NB4 (cell line): ENCODE measurements around the gene FETUB.

Source experiments
- CTCF ChIP-seq: IDR thresholded peaks from one replicate; pipeline ENCODE4 v1.5.1; 2012; ENCODE audit warnings: low read depth, low read length
- POLR2A ChIP-seq: IDR thresholded peaks from 2 replicates; pipeline ENCODE4 v1.6.1; 2011; ENCODE audit warnings: mild to moderate bottlenecking; ENCODE audit not compliant: insufficient read length; ENCODE audit errors: extremely low read depth

- TF ChIP-seq POLR2A (no peak), CTCF (no peak)
Observed at GRCh38 chr3:186665625-186666188, 25.5 kb downstream of the FETUB start, which contains the start of gene HRG.
